GM23338 (cell line): ENCODE data around the gene ABCG2. TPM values are rescaled to one million over a fixed set of nuclear protein-coding genes. Genes with fewer than 3 reads are reported as not detected.

ENCODE experiments used
- ATAC-seq: fragments of 200-7000 bp; cut with Tn5 transposase; 3 replicates; pipeline ENCODE4 v1.9.1; 2020
- DNase-seq: peaks from one replicate; pipeline ENCODE4 v3.0.0-alpha.2; 2015; ENCODE audit warnings: low spot score
- H2AFZ ChIP-seq: fragments of 200-600 bp; sonication (generic); 2 replicates; pipeline ENCODE4 v1.8.0; 2016; ENCODE audit warnings: antibody characterized with exemption, mild to moderate bottlenecking, moderate library complexity
- H3F3A ChIP-seq: fragments of 200-600 bp; sonication (generic); replicated peaks from 2 replicates; pipeline ENCODE4 v1.8.0; 2017; ENCODE audit warnings: antibody characterized with exemption, mixed run types, low read depth
- H3K27ac ChIP-seq: fragments of 200-600 bp; sonication (generic); 2 replicates; pipeline ENCODE4 v1.6.1; 2016; ENCODE audit warnings: low read depth
- H3K27me3 ChIP-seq: fragments of 200-600 bp; sonication (generic); 2 replicates; pipeline ENCODE4 v1.8.0; 2016; ENCODE audit warnings: mild to moderate bottlenecking, mixed run types, moderate library complexity; ENCODE audit not compliant: insufficient read depth
- H3K36me3 ChIP-seq: fragments of 200-600 bp; sonication (generic); 2 replicates; pipeline ENCODE4 v1.8.0; 2016; ENCODE audit warnings: mild to moderate bottlenecking; ENCODE audit not compliant: insufficient read depth
- H3K4me1 ChIP-seq: fragments of 200-600 bp; sonication (generic); 2 replicates; pipeline ENCODE4 v1.8.0; 2016; ENCODE audit warnings: mild to moderate bottlenecking, moderate library complexity; ENCODE audit not compliant: insufficient read depth
- H3K4me2 ChIP-seq: fragments of 200-600 bp; sonication (generic); 2 replicates; pipeline ENCODE4 v1.7.1; 2017; ENCODE audit warnings: mixed run types
- H3K4me3 ChIP-seq: fragments of 200-600 bp; sonication (generic); 2 replicates; pipeline ENCODE4 v1.6.1; 2016; ENCODE audit warnings: mixed run types
- H3K79me2 ChIP-seq: fragments of 200-600 bp; sonication (generic); replicated peaks from 2 replicates; pipeline ENCODE4 v1.8.0; 2017; ENCODE audit warnings: mild to moderate bottlenecking; ENCODE audit not compliant: insufficient read depth
- H3K9me2 ChIP-seq: fragments of 200-600 bp; sonication (generic); 2 replicates; pipeline ENCODE4 v1.8.0; 2017; ENCODE audit not compliant: insufficient read depth
- H4K20me1 ChIP-seq: fragments of 200-600 bp; sonication (generic); replicated peaks from 2 replicates; pipeline ENCODE4 v1.8.0; 2017; ENCODE audit warnings: mild to moderate bottlenecking; ENCODE audit not compliant: insufficient read depth
- H3K27ac Mint-ChIP-seq: 2 replicates; pipeline ENCODE4 v1.8.0; 2020; ENCODE audit warnings: inconsistent platforms, mild to moderate bottlenecking, moderate library complexity, mixed read lengths
- H3K27me3 Mint-ChIP-seq: 3 replicates; pipeline ENCODE4 v1.8.0; 2022; ENCODE audit warnings: low read depth, mild to moderate bottlenecking, moderate library complexity, mixed read lengths, inconsistent platforms; ENCODE audit not compliant: insufficient read depth, poor library complexity
- H3K36me3 Mint-ChIP-seq: 3 replicates; pipeline ENCODE4 v1.8.0; 2021; ENCODE audit warnings: low read depth, mild to moderate bottlenecking, inconsistent platforms, moderate library complexity, mixed read lengths
- H3K4me1 Mint-ChIP-seq: 3 replicates; pipeline ENCODE4 v1.8.0; 2020; ENCODE audit warnings: mild to moderate bottlenecking, inconsistent platforms, mixed read lengths
- H3K4me3 Mint-ChIP-seq: 3 replicates; pipeline ENCODE4 v1.8.0; 2021; ENCODE audit warnings: moderate library complexity, mild to moderate bottlenecking, inconsistent platforms, mixed read lengths
- H3K9me3 Mint-ChIP-seq: 3 replicates; pipeline ENCODE4 v1.8.0; 2020; ENCODE audit warnings: moderate library complexity, mild to moderate bottlenecking, inconsistent platforms, mixed read lengths
- CREB1 ChIP-seq: fragments of 250-450 bp; sonication (Bioruptor Pico); IDR thresholded peaks from 2 replicates; pipeline ENCODE4 v1.5.0; 2020; ENCODE audit warnings: low read depth, mild to moderate bottlenecking, moderate library complexity
- EZH2 ChIP-seq: fragments of 200-600 bp; sonication (generic); IDR thresholded peaks from one replicate; pipeline ENCODE4 v1.8.0; 2017; ENCODE audit warnings: antibody characterized with exemption, mild to moderate bottlenecking, low read depth; ENCODE audit not compliant: unreplicated experiment
- ZNF331 ChIP-seq: fragments of 250-450 bp; sonication (Bioruptor Pico); IDR thresholded peaks from 2 replicates; pipeline ENCODE4 v1.5.0; 2020; ENCODE audit warnings: low read depth, mild to moderate bottlenecking, moderate library complexity
- polyA plus RNA-seq: library from polyadenylated mRNA; unstranded; fragments of >200 nt; fragmentation: Nextera tagmentation; extraction: Ambion mirVana; gene quantifications from 2 replicates; pipeline ENCODE4 v1.2.1, GENCODE V29; 2016
- total RNA-seq: library from RNA; depleted of rRNA; stranded (reverse); fragments of >200 nt; shearing (Covaris generic); gene quantifications from 2 replicates; pipeline ENCODE4 v1.2.3, GENCODE V29; 2014
- TF ChIP-seq, protein P1 (sequence below): fragments of 250-450 bp; sonication (Bioruptor Pico); IDR thresholded peaks from 2 replicates; pipeline ENCODE4 v1.5.0; 2020; ENCODE audit warnings: mild to moderate bottlenecking, moderate library complexity
- TF ChIP-seq, protein P2 (sequence below), 2 experiments: fragments of 200-600 bp in 1 of 2; sonication (generic) in 1 of 2; conservative IDR thresholded peaks; 2 replicates each; pipeline versions ENCODE4 v1.5.1 to v1.6.1; 2016 to 2017; ENCODE audit warnings: antibody characterized with exemption in 2 of 2, low read depth in 2 of 2, mild to moderate bottlenecking in 2 of 2, moderate library complexity in 1 of 2
- TF ChIP-seq, protein P3 (sequence below): IDR thresholded peaks from one replicate; pipeline ENCODE4 v1.6.1; 2018; ENCODE audit warnings: antibody characterized with exemption; ENCODE audit not compliant: unreplicated experiment
- TF ChIP-seq, protein P4 (sequence below): IDR thresholded peaks from 2 replicates; pipeline ENCODE4 v1.6.1; 2016; ENCODE audit warnings: antibody characterized with exemption

Gene ABCG2
- total and polyA plus RNA-seq, 2 experiments from 2014 or later: 1.5 to 10.6 TPM

DNA sequence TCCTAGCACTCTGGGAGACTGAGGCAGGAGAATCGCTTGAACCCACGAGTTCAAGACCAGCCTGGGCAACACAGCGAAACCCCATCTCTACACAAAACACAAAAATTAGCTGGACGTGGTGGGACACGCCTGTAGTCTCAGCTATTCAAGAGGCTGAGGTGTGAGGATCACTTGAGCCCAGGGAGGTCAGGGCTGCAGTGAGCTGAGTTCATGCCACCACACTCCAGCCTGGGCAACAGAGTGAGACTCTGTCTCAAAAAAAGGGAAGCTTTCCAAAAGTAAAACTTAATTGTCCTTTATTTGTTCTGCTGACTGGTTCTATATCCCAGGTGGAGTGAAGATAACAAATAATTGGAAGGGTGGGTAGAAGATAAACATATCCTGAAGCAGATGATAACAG, 45.6 kb downstream of the ABCG2 start (continued):
- TF ChIP-seq, protein P1, sequence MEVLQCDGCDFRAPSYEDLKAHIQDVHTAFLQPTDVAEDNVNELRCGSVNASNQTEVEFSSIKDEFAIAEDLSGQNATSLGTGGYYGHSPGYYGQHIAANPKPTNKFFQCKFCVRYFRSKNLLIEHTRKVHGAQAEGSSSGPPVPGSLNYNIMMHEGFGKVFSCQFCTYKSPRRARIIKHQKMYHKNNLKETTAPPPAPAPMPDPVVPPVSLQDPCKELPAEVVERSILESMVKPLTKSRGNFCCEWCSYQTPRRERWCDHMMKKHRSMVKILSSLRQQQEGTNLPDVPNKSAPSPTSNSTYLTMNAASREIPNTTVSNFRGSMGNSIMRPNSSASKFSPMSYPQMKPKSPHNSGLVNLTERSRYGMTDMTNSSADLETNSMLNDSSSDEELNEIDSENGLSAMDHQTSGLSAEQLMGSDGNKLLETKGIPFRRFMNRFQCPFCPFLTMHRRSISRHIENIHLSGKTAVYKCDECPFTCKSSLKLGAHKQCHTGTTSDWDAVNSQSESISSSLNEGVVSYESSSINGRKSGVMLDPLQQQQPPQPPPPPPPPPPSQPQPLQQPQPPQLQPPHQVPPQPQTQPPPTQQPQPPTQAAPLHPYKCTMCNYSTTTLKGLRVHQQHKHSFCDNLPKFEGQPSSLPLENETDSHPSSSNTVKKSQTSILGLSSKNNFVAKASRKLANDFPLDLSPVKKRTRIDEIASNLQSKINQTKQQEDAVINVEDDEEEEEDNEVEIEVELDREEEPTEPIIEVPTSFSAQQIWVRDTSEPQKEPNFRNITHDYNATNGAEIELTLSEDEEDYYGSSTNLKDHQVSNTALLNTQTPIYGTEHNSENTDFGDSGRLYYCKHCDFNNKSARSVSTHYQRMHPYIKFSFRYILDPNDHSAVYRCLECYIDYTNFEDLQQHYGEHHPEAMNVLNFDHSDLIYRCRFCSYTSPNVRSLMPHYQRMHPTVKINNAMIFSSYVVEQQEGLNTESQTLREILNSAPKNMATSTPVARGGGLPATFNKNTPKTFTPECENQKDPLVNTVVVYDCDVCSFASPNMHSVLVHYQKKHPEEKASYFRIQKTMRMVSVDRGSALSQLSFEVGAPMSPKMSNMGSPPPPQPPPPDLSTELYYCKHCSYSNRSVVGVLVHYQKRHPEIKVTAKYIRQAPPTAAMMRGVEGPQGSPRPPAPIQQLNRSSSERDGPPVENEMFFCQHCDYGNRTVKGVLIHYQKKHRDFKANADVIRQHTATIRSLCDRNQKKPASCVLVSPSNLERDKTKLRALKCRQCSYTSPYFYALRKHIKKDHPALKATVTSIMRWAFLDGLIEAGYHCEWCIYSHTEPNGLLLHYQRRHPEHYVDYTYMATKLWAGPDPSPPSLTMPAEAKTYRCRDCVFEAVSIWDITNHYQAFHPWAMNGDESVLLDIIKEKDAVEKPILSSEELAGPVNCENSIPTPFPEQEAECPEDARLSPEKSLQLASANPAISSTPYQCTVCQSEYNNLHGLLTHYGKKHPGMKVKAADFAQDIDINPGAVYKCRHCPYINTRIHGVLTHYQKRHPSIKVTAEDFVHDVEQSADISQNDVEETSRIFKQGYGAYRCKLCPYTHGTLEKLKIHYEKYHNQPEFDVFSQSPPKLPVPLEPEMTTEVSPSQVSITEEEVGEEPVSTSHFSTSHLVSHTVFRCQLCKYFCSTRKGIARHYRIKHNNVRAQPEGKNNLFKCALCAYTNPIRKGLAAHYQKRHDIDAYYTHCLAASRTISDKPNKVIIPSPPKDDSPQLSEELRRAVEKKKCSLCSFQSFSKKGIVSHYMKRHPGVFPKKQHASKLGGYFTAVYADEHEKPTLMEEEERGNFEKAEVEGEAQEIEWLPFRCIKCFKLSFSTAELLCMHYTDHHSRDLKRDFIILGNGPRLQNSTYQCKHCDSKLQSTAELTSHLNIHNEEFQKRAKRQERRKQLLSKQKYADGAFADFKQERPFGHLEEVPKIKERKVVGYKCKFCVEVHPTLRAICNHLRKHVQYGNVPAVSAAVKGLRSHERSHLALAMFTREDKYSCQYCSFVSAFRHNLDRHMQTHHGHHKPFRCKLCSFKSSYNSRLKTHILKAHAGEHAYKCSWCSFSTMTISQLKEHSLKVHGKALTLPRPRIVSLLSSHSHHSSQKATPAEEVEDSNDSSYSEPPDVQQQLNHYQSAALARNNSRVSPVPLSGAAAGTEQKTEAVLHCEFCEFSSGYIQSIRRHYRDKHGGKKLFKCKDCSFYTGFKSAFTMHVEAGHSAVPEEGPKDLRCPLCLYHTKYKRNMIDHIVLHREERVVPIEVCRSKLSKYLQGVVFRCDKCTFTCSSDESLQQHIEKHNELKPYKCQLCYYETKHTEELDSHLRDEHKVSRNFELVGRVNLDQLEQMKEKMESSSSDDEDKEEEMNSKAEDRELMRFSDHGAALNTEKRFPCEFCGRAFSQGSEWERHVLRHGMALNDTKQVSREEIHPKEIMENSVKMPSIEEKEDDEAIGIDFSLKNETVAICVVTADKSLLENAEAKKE (CRISPR knock-in tag): no peak
- TF ChIP-seq, protein P2, sequence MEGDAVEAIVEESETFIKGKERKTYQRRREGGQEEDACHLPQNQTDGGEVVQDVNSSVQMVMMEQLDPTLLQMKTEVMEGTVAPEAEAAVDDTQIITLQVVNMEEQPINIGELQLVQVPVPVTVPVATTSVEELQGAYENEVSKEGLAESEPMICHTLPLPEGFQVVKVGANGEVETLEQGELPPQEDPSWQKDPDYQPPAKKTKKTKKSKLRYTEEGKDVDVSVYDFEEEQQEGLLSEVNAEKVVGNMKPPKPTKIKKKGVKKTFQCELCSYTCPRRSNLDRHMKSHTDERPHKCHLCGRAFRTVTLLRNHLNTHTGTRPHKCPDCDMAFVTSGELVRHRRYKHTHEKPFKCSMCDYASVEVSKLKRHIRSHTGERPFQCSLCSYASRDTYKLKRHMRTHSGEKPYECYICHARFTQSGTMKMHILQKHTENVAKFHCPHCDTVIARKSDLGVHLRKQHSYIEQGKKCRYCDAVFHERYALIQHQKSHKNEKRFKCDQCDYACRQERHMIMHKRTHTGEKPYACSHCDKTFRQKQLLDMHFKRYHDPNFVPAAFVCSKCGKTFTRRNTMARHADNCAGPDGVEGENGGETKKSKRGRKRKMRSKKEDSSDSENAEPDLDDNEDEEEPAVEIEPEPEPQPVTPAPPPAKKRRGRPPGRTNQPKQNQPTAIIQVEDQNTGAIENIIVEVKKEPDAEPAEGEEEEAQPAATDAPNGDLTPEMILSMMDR (conservative IDR thresholded peaks at IDR 0.05; ENCODE audit: low read depth in 2 of 2): no peak

DNA sequence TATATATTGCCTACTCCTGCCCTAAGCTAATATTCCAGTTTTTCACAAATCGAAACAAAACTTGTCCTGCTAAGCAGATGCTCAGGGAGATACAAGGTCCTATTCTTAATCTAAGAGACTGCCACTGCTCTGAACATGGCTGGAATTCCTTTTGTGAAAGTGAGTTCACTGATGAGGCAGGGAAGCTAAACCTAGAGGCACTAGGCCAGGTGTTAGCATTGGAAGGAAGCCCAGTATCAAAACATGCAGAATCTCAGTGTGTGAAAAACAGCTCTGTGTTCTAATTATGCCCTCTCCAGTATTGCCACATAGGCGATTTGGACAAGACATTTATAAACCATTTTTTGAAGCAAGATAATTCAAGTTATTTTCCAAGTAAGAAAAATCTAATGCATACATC, 47.6 kb downstream of the ABCG2 start:
- no peaks in the 10 kb centered on the region for H4K20me1 ChIP-seq
- H3K27ac Mint-ChIP-seq: no peak overlapping the region
- no peak overlapping the region for H3K4me3 ChIP-seq
- peaks cover 2% of the 10 kb centered on the region for H3K27me3 Mint-ChIP-seq
- no peaks in the 10 kb centered on the region for H3K27me3 ChIP-seq
- H3K36me3 ChIP-seq: no peaks in the 10 kb centered on the region; the same call in 1 of the 2 replicates
- H3K4me3 Mint-ChIP-seq: no peak overlapping the region
- H3K9me2 ChIP-seq: no peaks in the 10 kb centered on the region
- H3K36me3 Mint-ChIP-seq: no peaks in the 10 kb centered on the region
- H3F3A ChIP-seq: no peaks in the 10 kb centered on the region
- H3K9me3 Mint-ChIP-seq: no peaks in the 10 kb centered on the region
- DNase-seq (peak; percentile 46), ATAC-seq (peak; percentile 68)
- no peaks in the 10 kb centered on the region for H3K4me1 ChIP-seq
- H3K27ac ChIP-seq: peak overlapping the region; percentile 34; the same call in 1 of the 2 replicates
- H3K4me2 ChIP-seq: no peak overlapping the region
- H3K79me2 ChIP-seq: no peaks in the 10 kb centered on the region
- no peak overlapping the region for H2AFZ ChIP-seq
- peaks cover 3% of the 10 kb centered on the region; the same call in 2 of the 3 replicates for H3K4me1 Mint-ChIP-seq
- TF ChIP-seq, protein P3, sequence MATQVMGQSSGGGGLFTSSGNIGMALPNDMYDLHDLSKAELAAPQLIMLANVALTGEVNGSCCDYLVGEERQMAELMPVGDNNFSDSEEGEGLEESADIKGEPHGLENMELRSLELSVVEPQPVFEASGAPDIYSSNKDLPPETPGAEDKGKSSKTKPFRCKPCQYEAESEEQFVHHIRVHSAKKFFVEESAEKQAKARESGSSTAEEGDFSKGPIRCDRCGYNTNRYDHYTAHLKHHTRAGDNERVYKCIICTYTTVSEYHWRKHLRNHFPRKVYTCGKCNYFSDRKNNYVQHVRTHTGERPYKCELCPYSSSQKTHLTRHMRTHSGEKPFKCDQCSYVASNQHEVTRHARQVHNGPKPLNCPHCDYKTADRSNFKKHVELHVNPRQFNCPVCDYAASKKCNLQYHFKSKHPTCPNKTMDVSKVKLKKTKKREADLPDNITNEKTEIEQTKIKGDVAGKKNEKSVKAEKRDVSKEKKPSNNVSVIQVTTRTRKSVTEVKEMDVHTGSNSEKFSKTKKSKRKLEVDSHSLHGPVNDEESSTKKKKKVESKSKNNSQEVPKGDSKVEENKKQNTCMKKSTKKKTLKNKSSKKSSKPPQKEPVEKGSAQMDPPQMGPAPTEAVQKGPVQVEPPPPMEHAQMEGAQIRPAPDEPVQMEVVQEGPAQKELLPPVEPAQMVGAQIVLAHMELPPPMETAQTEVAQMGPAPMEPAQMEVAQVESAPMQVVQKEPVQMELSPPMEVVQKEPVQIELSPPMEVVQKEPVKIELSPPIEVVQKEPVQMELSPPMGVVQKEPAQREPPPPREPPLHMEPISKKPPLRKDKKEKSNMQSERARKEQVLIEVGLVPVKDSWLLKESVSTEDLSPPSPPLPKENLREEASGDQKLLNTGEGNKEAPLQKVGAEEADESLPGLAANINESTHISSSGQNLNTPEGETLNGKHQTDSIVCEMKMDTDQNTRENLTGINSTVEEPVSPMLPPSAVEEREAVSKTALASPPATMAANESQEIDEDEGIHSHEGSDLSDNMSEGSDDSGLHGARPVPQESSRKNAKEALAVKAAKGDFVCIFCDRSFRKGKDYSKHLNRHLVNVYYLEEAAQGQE: no peak
- TF ChIP-seq CREB1 (no peak), EZH2 (no peak), ZNF331 (CRISPR knock-in tag) (no peak)
- TF ChIP-seq, protein P2 (conservative IDR thresholded peaks at IDR 0.05; ENCODE audit: low read depth in 2 of 2): no peak
- TF ChIP-seq, protein P4, sequence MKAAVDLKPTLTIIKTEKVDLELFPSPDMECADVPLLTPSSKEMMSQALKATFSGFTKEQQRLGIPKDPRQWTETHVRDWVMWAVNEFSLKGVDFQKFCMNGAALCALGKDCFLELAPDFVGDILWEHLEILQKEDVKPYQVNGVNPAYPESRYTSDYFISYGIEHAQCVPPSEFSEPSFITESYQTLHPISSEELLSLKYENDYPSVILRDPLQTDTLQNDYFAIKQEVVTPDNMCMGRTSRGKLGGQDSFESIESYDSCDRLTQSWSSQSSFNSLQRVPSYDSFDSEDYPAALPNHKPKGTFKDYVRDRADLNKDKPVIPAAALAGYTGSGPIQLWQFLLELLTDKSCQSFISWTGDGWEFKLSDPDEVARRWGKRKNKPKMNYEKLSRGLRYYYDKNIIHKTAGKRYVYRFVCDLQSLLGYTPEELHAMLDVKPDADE: no peak
